H9 (cell line): Measurements from ENCODE around the gene WBP1L. TPM values are rescaled to one million over a fixed set of nuclear protein-coding genes. Genes with fewer than 3 reads are reported as not detected.
"Not testable (repeated sequence)": the region's sequence is repeated elsewhere in the genome, so short reads cannot be mapped to it uniquely, and the experiment has no call there.

Experiments
- DNase-seq: peaks from one replicate; pipeline ENCODE4 v3.0.0-alpha.2; 2017
- H2AFZ ChIP-seq: one replicate; pipeline ENCODE4 v1.6.1; 2013; ENCODE audit warnings: mild to moderate bottlenecking, low read length, control low read depth, moderate library complexity
- H2AK5ac ChIP-seq: 2 replicates; pipeline ENCODE4 v1.6.1; 2013; ENCODE audit warnings: low read length, control low read depth, mixed read lengths; ENCODE audit not compliant: insufficient read length
- H2BK120ac ChIP-seq: one replicate; pipeline ENCODE4 v1.6.1; 2013; ENCODE audit warnings: low read depth, mild to moderate bottlenecking, low read length, control low read depth, inconsistent platforms; ENCODE audit not compliant: poor library complexity, severe bottlenecking
- H2BK12ac ChIP-seq: 2 replicates; pipeline ENCODE4 v1.6.1; 2013; ENCODE audit warnings: low read length, control low read depth, mixed read lengths, low read depth; ENCODE audit not compliant: insufficient read length
- H2BK15ac ChIP-seq: 2 replicates; pipeline ENCODE4 v1.6.1; 2013; ENCODE audit warnings: low read depth, low read length, control low read depth
- H2BK20ac ChIP-seq: one replicate; pipeline ENCODE4 v1.6.1; 2013; ENCODE audit warnings: low read depth, mild to moderate bottlenecking, low read length, control low read depth, inconsistent platforms; ENCODE audit not compliant: poor library complexity, severe bottlenecking
- H2BK5ac ChIP-seq: 2 replicates; pipeline ENCODE4 v1.6.1; 2013; ENCODE audit warnings: low read length, control low read depth, mixed read lengths; ENCODE audit not compliant: insufficient read length
- H3K14ac ChIP-seq: 2 replicates; pipeline ENCODE4 v1.6.1; 2013; ENCODE audit warnings: low read length, control low read depth; ENCODE audit not compliant: insufficient read depth
- H3K18ac ChIP-seq: 2 replicates; pipeline ENCODE4 v1.6.1; 2013; ENCODE audit warnings: low read depth, mild to moderate bottlenecking, mixed read lengths, low read length, control low read depth; ENCODE audit not compliant: insufficient read length
- H3K23ac ChIP-seq: 2 replicates; pipeline ENCODE4 v1.6.1; 2013; ENCODE audit warnings: low read length, control low read depth, mixed read lengths, low read depth; ENCODE audit not compliant: insufficient read length
- H3K23me2 ChIP-seq: 2 replicates; pipeline ENCODE4 v1.6.1; 2013; ENCODE audit warnings: low read depth, mild to moderate bottlenecking, mixed read lengths, low read length, control low read depth; ENCODE audit not compliant: insufficient read length, poor library complexity, severe bottlenecking
- H3K27ac ChIP-seq: 2 replicates; pipeline ENCODE4 v1.5.1; 2013; ENCODE audit warnings: low read length, control low read depth, mixed read lengths, low read depth; ENCODE audit not compliant: insufficient read length
- H3K27me3 ChIP-seq: 2 replicates; pipeline ENCODE4 v1.6.1; 2013; ENCODE audit warnings: low read length, control low read depth, inconsistent platforms; ENCODE audit not compliant: insufficient read depth
- H3K4ac ChIP-seq: 2 replicates; pipeline ENCODE4 v1.6.1; 2013; ENCODE audit warnings: low read depth, mild to moderate bottlenecking, control low read depth, inconsistent platforms, low read length, moderate library complexity
- H3K4me1 ChIP-seq: 2 replicates; pipeline ENCODE4 v1.6.1; 2013; ENCODE audit warnings: low read length, control low read depth, inconsistent platforms; ENCODE audit not compliant: insufficient read depth
- H3K4me2 ChIP-seq: 2 replicates; pipeline ENCODE4 v1.6.1; 2013; ENCODE audit warnings: low read length, control low read depth, mixed read lengths; ENCODE audit not compliant: insufficient read length, insufficient read depth
- H3K56ac ChIP-seq: 2 replicates; pipeline ENCODE4 v1.6.1; 2013; ENCODE audit warnings: low read depth, mild to moderate bottlenecking, mixed read lengths, low read length, control low read depth; ENCODE audit not compliant: insufficient read length
- H3K79me1 ChIP-seq: 2 replicates; pipeline ENCODE4 v1.6.1; 2013; ENCODE audit warnings: low read depth, mild to moderate bottlenecking, moderate library complexity, low read length, control low read depth, inconsistent platforms; ENCODE audit not compliant: insufficient read depth, poor library complexity, severe bottlenecking
- H3K79me2 ChIP-seq: 2 replicates; pipeline ENCODE4 v1.6.1; 2013; ENCODE audit warnings: low read length, control low read depth, inconsistent platforms; ENCODE audit not compliant: insufficient read depth
- H3K9ac ChIP-seq: 2 replicates; pipeline ENCODE4 v1.6.1; 2013; ENCODE audit warnings: low read length, control low read depth, mixed read lengths; ENCODE audit not compliant: insufficient read length; ENCODE audit errors: extremely low read depth
- H3K9me3 ChIP-seq: one replicate; pipeline ENCODE4 v1.6.1; 2013; ENCODE audit warnings: low read depth, low read length, inconsistent platforms; ENCODE audit not compliant: control insufficient read depth
- H3T11ph ChIP-seq: one replicate; pipeline ENCODE4 v1.6.1; 2013; ENCODE audit warnings: mild to moderate bottlenecking, low read length, control low read depth, inconsistent platforms
- H4K20me1 ChIP-seq: one replicate; pipeline ENCODE4 v1.6.1; 2013; ENCODE audit not compliant: control insufficient read depth, insufficient read length, insufficient read depth
- H4K5ac ChIP-seq: 2 replicates; pipeline ENCODE4 v1.6.1; 2013; ENCODE audit warnings: low read depth, mild to moderate bottlenecking, mixed read lengths, low read length, control low read depth; ENCODE audit not compliant: insufficient read length
- H4K8ac ChIP-seq: replicated peaks from 2 replicates; pipeline ENCODE4 v1.6.1; 2013; ENCODE audit warnings: low read length, control low read depth, mixed read lengths, low read depth; ENCODE audit not compliant: insufficient read length
- H4K91ac ChIP-seq: 2 replicates; pipeline ENCODE4 v1.6.1; 2013; ENCODE audit warnings: low read depth, mild to moderate bottlenecking, moderate library complexity, mixed read lengths, low read length, control low read depth; ENCODE audit not compliant: insufficient read length
- H3K27ac Mint-ChIP-seq, 3 experiments: 2 replicates in 2 of 3; 3 replicates in 1 of 3; pipeline ENCODE4 v1.8.0; 2020 to 2021; ENCODE audit warnings: mixed read lengths in 3 of 3, mild to moderate bottlenecking in 1 of 3, moderate library complexity in 1 of 3
- H3K27me3 Mint-ChIP-seq: 2 replicates; pipeline ENCODE4 v1.8.0; 2021; ENCODE audit warnings: low read depth, mild to moderate bottlenecking, moderate library complexity, mixed read lengths
- H3K36me3 Mint-ChIP-seq, 3 experiments: 2 replicates in 2 of 3; 3 replicates in 1 of 3; pipeline ENCODE4 v1.8.0; 2020 to 2021; ENCODE audit warnings: low read depth in 3 of 3, mixed read lengths in 3 of 3; ENCODE audit not compliant: insufficient read depth in 1 of 3
- H3K4me1 Mint-ChIP-seq, 2 experiments: 2 replicates each; pipeline ENCODE4 v1.8.0; 2020; ENCODE audit warnings: mixed read lengths in 2 of 2
- H3K4me3 Mint-ChIP-seq, 2 experiments: 2 replicates in 1 of 2; 3 replicates in 1 of 2; pipeline ENCODE4 v1.8.0; 2020 to 2021; ENCODE audit warnings: mild to moderate bottlenecking in 2 of 2, mixed read lengths in 2 of 2, moderate library complexity in 1 of 2
- H3K9me3 Mint-ChIP-seq, 2 experiments: 2 replicates in 1 of 2; 3 replicates in 1 of 2; pipeline ENCODE4 v1.8.0; 2020; ENCODE audit warnings: mild to moderate bottlenecking in 2 of 2, mixed read lengths in 2 of 2, moderate library complexity in 1 of 2
- WGBS: extraction: QIAGEN DNeasy Blood & Tissue Kit; methylation state at CpG from one replicate; pipeline ENCODE4 v1.1.7; 2013; ENCODE audit warnings: missing lambda C conversion rate, low lambda C conversion rate, mixed read lengths; ENCODE audit not compliant: insufficient read length; ENCODE audit errors: extremely low coverage; 5-methylcytosine and 5-hydroxymethylcytosine counted together
- total RNA-seq: library from RNA; stranded (reverse); gene quantifications from 2 replicates; pipeline ENCODE4 v1.2.1, GENCODE V29; 2021
- TF ChIP-seq, protein P1 (sequence below): fragments of 200-600 bp; sonication (generic); conservative IDR thresholded peaks from 3 replicates; pipeline ENCODE4 v1.8.0; 2021; ENCODE audit warnings: antibody characterized with exemption, mild to moderate bottlenecking

WBP1L gene
- total RNA-seq, 1 experiment from 2014 or later, result 23.8 TPM

DNA sequence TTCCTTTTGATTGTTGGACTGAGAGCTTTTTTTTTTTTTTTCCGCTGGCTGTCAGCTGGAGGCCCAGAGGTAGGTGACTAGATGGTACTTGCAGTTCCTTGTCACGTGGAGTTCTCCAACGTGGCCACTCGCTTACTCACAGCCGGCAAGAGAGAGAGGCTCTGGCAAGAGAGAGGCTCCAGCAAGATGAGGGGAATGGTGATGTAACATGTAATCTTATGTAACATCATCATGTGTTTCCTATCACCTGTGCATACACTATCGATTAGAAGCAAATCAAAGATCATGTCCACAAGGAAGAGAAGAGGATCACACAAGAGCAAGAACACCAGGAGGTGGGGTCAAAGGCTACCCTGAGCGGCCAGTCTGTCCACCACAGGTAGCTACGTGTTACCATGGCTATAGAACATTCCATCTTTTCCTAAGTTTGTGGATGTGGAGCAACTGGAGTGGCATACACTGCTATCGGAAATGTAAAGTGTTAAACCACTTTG is 106.3 kb downstream of the WBP1L start:
- H3K27me3 Mint-ChIP-seq, result peaks cover 3% of the 10 kb centered on the region
- no peaks in the 10 kb centered on the region for H3K23me2 ChIP-seq

DNA sequence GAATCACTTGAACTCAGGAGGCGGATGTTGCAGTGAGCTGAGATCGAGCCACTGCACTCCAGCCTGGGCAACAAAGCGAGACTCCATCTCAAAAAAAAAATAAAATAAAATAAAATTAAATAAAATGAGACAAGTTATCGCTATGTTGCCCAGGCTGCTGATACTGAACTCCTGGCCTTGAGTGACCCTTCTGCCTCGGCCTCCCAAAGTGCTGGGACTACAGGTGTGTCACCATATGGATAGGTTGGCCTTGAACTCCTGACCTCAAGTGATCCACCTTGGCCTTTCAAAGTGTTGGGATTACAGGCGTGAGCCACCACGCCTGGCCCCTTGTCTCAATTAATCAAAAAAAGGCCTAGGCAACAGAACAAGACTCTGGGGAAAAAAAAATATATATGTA is 109.5 kb downstream of the WBP1L start:
- not testable (repeated sequence) for H4K5ac ChIP-seq, H3K23me2 ChIP-seq, H2BK5ac ChIP-seq, H3K27me3 ChIP-seq, H2BK15ac ChIP-seq, H2AK5ac ChIP-seq, H4K91ac ChIP-seq, H2AFZ ChIP-seq, H3T11ph ChIP-seq, H3K79me1 ChIP-seq, H3K36me3 Mint-ChIP-seq, H3K27ac Mint-ChIP-seq, H2BK20ac ChIP-seq, H3K79me2 ChIP-seq, H3K27me3 Mint-ChIP-seq, H3K27ac ChIP-seq, H3K9me3 Mint-ChIP-seq, H4K8ac ChIP-seq, H3K14ac ChIP-seq, H3K9me3 ChIP-seq, H3K4me2 ChIP-seq, H2BK120ac ChIP-seq, H3K4me1 ChIP-seq, DNase-seq, H3K4me3 Mint-ChIP-seq, H4K20me1 ChIP-seq, H3K4ac ChIP-seq, H3K23ac ChIP-seq, H3K56ac ChIP-seq, H2BK12ac ChIP-seq, H3K18ac ChIP-seq, H3K9ac ChIP-seq
- no CpG with 5 or more reads among the region's 7 CpGs for WGBS
- H3K4me1 Mint-ChIP-seq, result peaks cover 19 to 22% of the 10 kb centered on the region in 2 experiments

More for the DNA sequence above, 106.3 kb downstream of the WBP1L start:
- Histone ChIP-seq H4K5ac (no peak overlapping the region), H2AK5ac (no peak overlapping the region), H4K91ac (no peak overlapping the region), H3K27ac (no peak overlapping the region), H3K23ac (no peak overlapping the region), H4K20me1 (no peaks in the 10 kb centered on the region), H3K79me2 (no peaks in the 10 kb centered on the region), H3K18ac (no peak overlapping the region), H3K9me3 (no peaks in the 10 kb centered on the region), H3T11ph (no peak overlapping the region), H3K56ac (no peak overlapping the region), H3K27me3 (no peaks in the 10 kb centered on the region), H2BK20ac (no peak overlapping the region), H3K4ac (no peak overlapping the region), H2BK12ac (no peak overlapping the region), H3K14ac (no peak overlapping the region), H3K4me2 (no peak overlapping the region), H3K9ac (no peak overlapping the region), H2BK5ac (no peak overlapping the region), H2BK120ac (no peak overlapping the region), H3K79me1 (no peaks in the 10 kb centered on the region), H2BK15ac (no peak overlapping the region), H4K8ac (no peak overlapping the region), H2AFZ (no peak overlapping the region), H3K4me1 (no peaks in the 10 kb centered on the region)
- Mint-ChIP-seq H3K4me3 (no peak overlapping the region), H3K9me3 (peaks cover 0 to 9% of the 10 kb centered on the region in 2 experiments; a peak in 3 of 5 replicates), H3K36me3 (no peaks in the 10 kb centered on the region), H3K27ac (no peak overlapping the region), H3K4me1 (peaks cover 0 to 2% of the 10 kb centered on the region in 2 experiments; a peak in 1 of 4 replicates)
- TF ChIP-seq, protein P1, sequence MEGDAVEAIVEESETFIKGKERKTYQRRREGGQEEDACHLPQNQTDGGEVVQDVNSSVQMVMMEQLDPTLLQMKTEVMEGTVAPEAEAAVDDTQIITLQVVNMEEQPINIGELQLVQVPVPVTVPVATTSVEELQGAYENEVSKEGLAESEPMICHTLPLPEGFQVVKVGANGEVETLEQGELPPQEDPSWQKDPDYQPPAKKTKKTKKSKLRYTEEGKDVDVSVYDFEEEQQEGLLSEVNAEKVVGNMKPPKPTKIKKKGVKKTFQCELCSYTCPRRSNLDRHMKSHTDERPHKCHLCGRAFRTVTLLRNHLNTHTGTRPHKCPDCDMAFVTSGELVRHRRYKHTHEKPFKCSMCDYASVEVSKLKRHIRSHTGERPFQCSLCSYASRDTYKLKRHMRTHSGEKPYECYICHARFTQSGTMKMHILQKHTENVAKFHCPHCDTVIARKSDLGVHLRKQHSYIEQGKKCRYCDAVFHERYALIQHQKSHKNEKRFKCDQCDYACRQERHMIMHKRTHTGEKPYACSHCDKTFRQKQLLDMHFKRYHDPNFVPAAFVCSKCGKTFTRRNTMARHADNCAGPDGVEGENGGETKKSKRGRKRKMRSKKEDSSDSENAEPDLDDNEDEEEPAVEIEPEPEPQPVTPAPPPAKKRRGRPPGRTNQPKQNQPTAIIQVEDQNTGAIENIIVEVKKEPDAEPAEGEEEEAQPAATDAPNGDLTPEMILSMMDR, result no peak
- no peak for DNase-seq
- no CpG with 5 or more reads among the region's 9 CpGs for WGBS
